Mesenchymal stem cell (in vitro differentiated cells and primary cell): Measurements from ENCODE around the gene KIF1A.
"Not testable (repeated sequence)": the region's sequence is repeated elsewhere in the genome, so short reads cannot be mapped to it uniquely, and the experiment has no call there.

Experiments
- DNase-seq: peaks from one replicate; pipeline ENCODE4 v3.0.0-alpha.2; 2013
- H2AFZ ChIP-seq: one replicate; pipeline ENCODE4 v1.6.1; 2013; ENCODE audit warnings: low read depth, mild to moderate bottlenecking, control low read depth, inconsistent platforms, low read length, moderate library complexity
- H2AK5ac ChIP-seq: 2 replicates; pipeline ENCODE4 v1.6.1; 2013; ENCODE audit warnings: low read length, moderate library complexity, mild to moderate bottlenecking, inconsistent platforms; ENCODE audit not compliant: severe bottlenecking
- H2BK120ac ChIP-seq: one replicate; pipeline ENCODE4 v1.6.1; 2013; ENCODE audit warnings: low read depth, mild to moderate bottlenecking, inconsistent platforms, low read length, moderate library complexity
- H2BK12ac ChIP-seq, 2 experiments: one replicate each; pipeline ENCODE4 v1.6.1; 2013; ENCODE audit warnings: inconsistent platforms in 2 of 2, low read length in 2 of 2, mild to moderate bottlenecking in 2 of 2, moderate library complexity in 2 of 2, control low read depth in 1 of 2
- H2BK15ac ChIP-seq: one replicate; pipeline ENCODE4 v1.6.1; 2013; ENCODE audit warnings: mild to moderate bottlenecking, low read depth, inconsistent platforms; ENCODE audit not compliant: poor library complexity, severe bottlenecking
- H2BK5ac ChIP-seq: 2 replicates; pipeline ENCODE4 v1.6.1; 2013; ENCODE audit warnings: low read depth, mild to moderate bottlenecking, low read length, control low read depth, inconsistent platforms; ENCODE audit not compliant: poor library complexity, severe bottlenecking
- H3K14ac ChIP-seq, 2 experiments: one replicate each; pipeline ENCODE4 v1.6.1; 2013; ENCODE audit warnings: inconsistent platforms in 2 of 2, low read length in 2 of 2, control low read depth in 1 of 2, mild to moderate bottlenecking in 1 of 2, moderate library complexity in 1 of 2
- H3K18ac ChIP-seq, 2 experiments: one replicate each; pipeline ENCODE4 v1.6.1; 2013; ENCODE audit warnings: inconsistent platforms in 2 of 2, low read length in 2 of 2, control low read depth in 1 of 2, low read depth in 1 of 2, mild to moderate bottlenecking in 1 of 2
- H3K23ac ChIP-seq, 2 experiments: one replicate each; pipeline ENCODE4 v1.6.1; 2013; ENCODE audit warnings: inconsistent platforms in 2 of 2, low read length in 2 of 2, mild to moderate bottlenecking in 2 of 2, moderate library complexity in 2 of 2, control low read depth in 1 of 2
- H3K27ac ChIP-seq: 2 replicates; pipeline ENCODE4 v1.5.1; 2013; ENCODE audit warnings: mild to moderate bottlenecking, moderate library complexity, low read length, control low read depth, inconsistent platforms; ENCODE audit not compliant: poor library complexity, severe bottlenecking
- H3K27me3 ChIP-seq, 2 experiments: 2 replicates each; pipeline versions ENCODE4 v1.6.1 to v1.7.0; 2013; ENCODE audit warnings: low read length in 2 of 2, mild to moderate bottlenecking in 2 of 2, moderate library complexity in 2 of 2, control low read depth in 1 of 2, inconsistent platforms in 1 of 2; ENCODE audit not compliant: control insufficient read depth in 1 of 2, insufficient read depth in 1 of 2
- H3K36me3 ChIP-seq, 2 experiments: 2 replicates each; pipeline versions ENCODE4 v1.6.1 to v1.7.0; 2013; ENCODE audit warnings: low read length in 2 of 2, control low read depth in 1 of 2, inconsistent platforms in 1 of 2, low read depth in 1 of 2, mild to moderate bottlenecking in 1 of 2; ENCODE audit not compliant: insufficient read depth in 2 of 2, control insufficient read depth in 1 of 2
- H3K4ac ChIP-seq, 2 experiments: one replicate each; pipeline ENCODE4 v1.6.1; 2013; ENCODE audit warnings: inconsistent platforms in 2 of 2, low read length in 2 of 2, mild to moderate bottlenecking in 2 of 2, moderate library complexity in 2 of 2, control low read depth in 1 of 2, low read depth in 1 of 2
- H3K4me1 ChIP-seq: 2 replicates; pipeline ENCODE4 v1.6.1; 2013; ENCODE audit warnings: low read depth, low read length, control low read depth; ENCODE audit not compliant: control insufficient read depth, insufficient read depth
- H3K4me2 ChIP-seq: 2 replicates; pipeline ENCODE4 v1.6.1; 2013; ENCODE audit warnings: low read length, mild to moderate bottlenecking, inconsistent platforms; ENCODE audit not compliant: poor library complexity, severe bottlenecking
- H3K4me3 ChIP-seq, 2 experiments: 2 replicates each; pipeline versions ENCODE4 v1.5.1 to v1.7.0; 2013; ENCODE audit warnings: low read length in 2 of 2, mild to moderate bottlenecking in 2 of 2, control low read depth in 1 of 2, low read depth in 1 of 2; ENCODE audit not compliant: insufficient read depth in 1 of 2
- H3K79me1 ChIP-seq: replicated peaks from 2 replicates; pipeline ENCODE4 v1.6.1; 2013; ENCODE audit warnings: mild to moderate bottlenecking, control low read depth, low read length, inconsistent platforms; ENCODE audit not compliant: poor library complexity, severe bottlenecking
- H3K9ac ChIP-seq: 2 replicates; pipeline ENCODE4 v1.7.0; 2013; ENCODE audit warnings: mild to moderate bottlenecking, low read length, moderate library complexity
- H3K9me3 ChIP-seq: 2 replicates; pipeline ENCODE4 v1.7.0; 2013; ENCODE audit warnings: mild to moderate bottlenecking, low read length; ENCODE audit not compliant: control insufficient read depth
- H4K8ac ChIP-seq: one replicate; pipeline ENCODE4 v1.6.1; 2013; ENCODE audit warnings: inconsistent platforms, mild to moderate bottlenecking, low read length, moderate library complexity
- H4K91ac ChIP-seq: one replicate; pipeline ENCODE4 v1.6.1; 2013; ENCODE audit warnings: mild to moderate bottlenecking, low read length, inconsistent platforms
- WGBS: methylation state at CpG from one replicate; pipeline ENCODE4 v1.1.7; 2013; ENCODE audit warnings: mixed read lengths; 5-methylcytosine and 5-hydroxymethylcytosine counted together

KIF1A gene

DNA sequence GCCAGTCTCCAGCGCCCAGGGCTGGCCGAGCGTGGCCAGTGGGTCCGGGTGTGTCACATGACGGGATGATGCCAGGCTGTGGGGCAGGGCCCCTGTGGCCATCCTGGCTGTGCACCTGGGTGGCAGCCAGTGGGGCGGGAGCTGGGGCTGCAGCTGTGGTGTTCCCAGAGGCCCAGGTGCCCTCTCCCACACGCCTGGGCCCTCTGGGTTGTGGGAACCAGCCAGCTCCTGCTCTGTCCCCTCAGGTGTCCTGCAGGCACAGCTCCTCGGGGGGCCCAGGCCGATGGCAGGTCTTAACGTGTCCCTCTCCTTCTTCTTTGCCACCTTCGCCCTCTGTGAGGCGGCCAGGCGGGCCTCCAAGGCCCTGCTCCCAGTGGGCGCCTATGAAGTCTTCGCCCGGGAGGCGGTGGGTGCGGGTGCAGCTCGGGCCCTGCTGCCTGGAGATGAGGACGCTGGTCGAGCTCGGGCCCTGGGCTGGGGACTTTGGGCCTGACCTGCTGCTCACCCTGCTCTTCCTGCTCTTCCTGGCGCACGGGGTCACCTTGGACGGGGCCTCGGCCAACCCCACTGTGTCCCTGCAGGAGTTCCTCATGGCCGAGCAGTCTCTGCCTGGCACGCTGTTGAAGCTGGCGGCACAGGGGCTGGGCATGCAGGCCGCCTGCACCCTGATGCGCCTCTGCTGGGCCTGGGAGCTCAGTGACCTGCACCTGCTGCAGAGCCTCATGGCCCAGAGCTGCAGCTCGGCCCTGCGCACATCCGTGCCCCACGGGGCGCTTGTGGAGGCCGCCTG is 128.2 kb downstream of the KIF1A start, which contains the start of gene AQP12A:
Gene AQP12A (plus strand): TSS at position 236 of the 790 bp plus-strand sequence. CDS start 48 bp downstream, at position 284.
- H3K36me3 ChIP-seq, H3K4me3 ChIP-seq, H4K91ac ChIP-seq, H2BK15ac ChIP-seq, H3K4me2 ChIP-seq, H4K8ac ChIP-seq, H3K4ac ChIP-seq, H2BK5ac ChIP-seq, H3K18ac ChIP-seq, DNase-seq, H3K27ac ChIP-seq, H3K14ac ChIP-seq, H2BK12ac ChIP-seq, H2AK5ac ChIP-seq, H3K23ac ChIP-seq, H3K9me3 ChIP-seq, H2BK120ac ChIP-seq, H3K4me1 ChIP-seq, H3K79me1 ChIP-seq, H2AFZ ChIP-seq, H3K9ac ChIP-seq: not testable (repeated sequence)
- WGBS, result 86% methylated on average over 20 of the region's 37 CpGs
- H3K27me3 ChIP-seq, result peaks cover 4 to 18% of the 10 kb centered on the region in 2 experiments

DNA sequence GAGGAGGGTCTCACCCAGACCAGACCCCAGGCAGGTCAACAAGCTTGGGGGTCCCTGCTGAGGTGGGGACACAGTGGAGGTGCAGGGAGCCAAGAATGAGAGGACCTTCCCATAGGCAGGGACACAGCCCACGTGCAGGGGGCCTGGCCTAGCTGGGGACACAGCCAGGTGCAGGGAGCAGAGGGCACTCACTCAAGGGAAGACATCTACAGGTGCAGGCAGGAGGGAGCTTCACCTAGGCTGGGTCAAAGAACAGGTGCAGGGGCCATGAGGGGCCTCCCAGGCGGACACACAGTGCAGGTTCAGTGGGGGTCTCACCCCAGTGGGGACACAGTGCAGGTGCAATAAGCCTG is 129.0 kb downstream of the KIF1A start:
- not testable (repeated sequence) for DNase-seq, H3K4me3 ChIP-seq, H2BK5ac ChIP-seq, H2AK5ac ChIP-seq, H3K9me3 ChIP-seq, H2BK12ac ChIP-seq, H3K4me2 ChIP-seq, H2BK120ac ChIP-seq, H2AFZ ChIP-seq, H3K23ac ChIP-seq, H3K14ac ChIP-seq, H2BK15ac ChIP-seq, H3K4me1 ChIP-seq, H3K27ac ChIP-seq, H3K4ac ChIP-seq, H3K9ac ChIP-seq, H3K36me3 ChIP-seq, H3K18ac ChIP-seq, H4K91ac ChIP-seq, H3K79me1 ChIP-seq, H4K8ac ChIP-seq
- peaks cover 4 to 25% of the 10 kb centered on the region in 2 experiments for H3K27me3 ChIP-seq
- WGBS, result no CpG with 5 or more reads among the region's 2 CpGs

DNA sequence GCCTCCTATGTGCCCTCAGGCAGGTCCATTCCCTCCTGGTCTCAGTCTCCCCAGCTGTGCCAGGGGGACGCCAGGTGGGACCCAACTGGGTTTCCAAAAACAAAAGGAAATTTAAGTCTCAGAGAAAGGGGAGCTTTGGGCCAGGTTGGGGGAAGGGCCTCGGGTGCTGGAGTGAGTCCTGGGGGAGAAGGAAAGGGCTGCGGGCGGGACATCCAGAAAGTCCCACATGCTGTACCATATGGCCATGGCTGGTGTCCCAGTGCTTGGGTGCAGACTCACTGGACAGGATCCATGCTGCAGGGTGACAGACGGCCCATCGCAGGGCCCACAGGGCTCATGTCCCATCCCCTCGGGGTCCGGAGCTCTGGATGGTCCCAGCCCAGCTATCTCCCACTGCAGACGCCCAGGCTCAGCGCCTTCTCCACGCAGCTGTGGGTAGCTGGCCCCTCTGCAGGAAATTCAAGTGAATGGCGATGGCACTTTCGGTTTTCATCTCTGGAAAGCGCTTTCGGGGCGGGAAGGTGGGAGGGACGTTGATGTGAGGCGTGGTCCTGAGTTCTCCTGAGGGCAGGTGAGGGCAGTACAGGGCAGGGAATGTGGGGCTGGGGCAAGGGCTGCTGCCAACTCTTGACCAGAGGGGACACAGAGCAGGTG is 129.5 kb downstream of the KIF1A start:
- not testable (repeated sequence) for H2AK5ac ChIP-seq, H2BK120ac ChIP-seq, H3K23ac ChIP-seq, H3K27ac ChIP-seq, H3K36me3 ChIP-seq, H3K4ac ChIP-seq, H2BK15ac ChIP-seq, H4K91ac ChIP-seq, H2BK5ac ChIP-seq, DNase-seq, H3K4me1 ChIP-seq, H3K9ac ChIP-seq, H3K14ac ChIP-seq, H3K4me3 ChIP-seq, H3K18ac ChIP-seq, H3K4me2 ChIP-seq, H4K8ac ChIP-seq, H3K9me3 ChIP-seq, H2AFZ ChIP-seq, H3K79me1 ChIP-seq, H2BK12ac ChIP-seq
- WGBS, result 77% methylated on average over 3 of the region's 18 CpGs
- peaks cover 4 to 30% of the 10 kb centered on the region in 2 experiments for H3K27me3 ChIP-seq

DNA sequence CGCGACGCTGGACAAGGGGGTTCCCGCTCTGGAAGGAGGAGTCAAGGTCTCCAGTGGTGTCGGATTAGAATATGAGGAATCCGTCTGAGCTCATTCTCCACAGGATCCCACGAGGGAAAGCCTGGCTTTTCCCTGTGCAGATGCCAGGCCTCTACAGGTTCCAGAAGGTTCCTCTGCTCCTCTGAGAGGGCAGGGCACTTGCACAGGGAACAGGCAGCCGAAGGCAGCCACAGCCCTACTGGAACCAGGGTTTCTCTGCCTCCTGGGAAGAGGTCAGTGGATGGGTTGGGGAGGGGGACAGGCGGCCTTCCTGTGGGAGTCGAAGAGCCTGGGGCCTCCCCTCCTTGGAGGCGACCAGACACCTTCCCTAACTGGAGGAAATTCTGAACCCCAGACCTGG is 130.0 kb downstream of the KIF1A start:
- Histone ChIP-seq H2BK15ac (no peak overlapping the region), H3K79me1 (no peaks in the 10 kb centered on the region), H2BK12ac (no peak overlapping the region), H3K36me3 (no peaks in the 10 kb centered on the region), H2AFZ (no peak overlapping the region), H2BK120ac (no peak overlapping the region), H3K4me3 (no peak overlapping the region), H3K4me2 (no peak overlapping the region), H4K8ac (no peak overlapping the region), H3K27me3 (peaks cover 4 to 30% of the 10 kb centered on the region in 2 experiments), H3K4ac (no peak overlapping the region), H3K9ac (no peak overlapping the region), H3K18ac (no peak overlapping the region), H2AK5ac (no peak overlapping the region), H3K14ac (no peak overlapping the region), H2BK5ac (no peak overlapping the region), H3K23ac (no peak overlapping the region), H3K9me3 (no peaks in the 10 kb centered on the region), H4K91ac (no peak overlapping the region), H3K4me1 (no peaks in the 10 kb centered on the region), H3K27ac (no peak overlapping the region)
- 62% methylated on average over 10 of the region's 11 CpGs for WGBS
- DNase-seq, result no peak
